ENCODE results near the gene CFAP68.

- TF ChIP-seq, protein P1, sequence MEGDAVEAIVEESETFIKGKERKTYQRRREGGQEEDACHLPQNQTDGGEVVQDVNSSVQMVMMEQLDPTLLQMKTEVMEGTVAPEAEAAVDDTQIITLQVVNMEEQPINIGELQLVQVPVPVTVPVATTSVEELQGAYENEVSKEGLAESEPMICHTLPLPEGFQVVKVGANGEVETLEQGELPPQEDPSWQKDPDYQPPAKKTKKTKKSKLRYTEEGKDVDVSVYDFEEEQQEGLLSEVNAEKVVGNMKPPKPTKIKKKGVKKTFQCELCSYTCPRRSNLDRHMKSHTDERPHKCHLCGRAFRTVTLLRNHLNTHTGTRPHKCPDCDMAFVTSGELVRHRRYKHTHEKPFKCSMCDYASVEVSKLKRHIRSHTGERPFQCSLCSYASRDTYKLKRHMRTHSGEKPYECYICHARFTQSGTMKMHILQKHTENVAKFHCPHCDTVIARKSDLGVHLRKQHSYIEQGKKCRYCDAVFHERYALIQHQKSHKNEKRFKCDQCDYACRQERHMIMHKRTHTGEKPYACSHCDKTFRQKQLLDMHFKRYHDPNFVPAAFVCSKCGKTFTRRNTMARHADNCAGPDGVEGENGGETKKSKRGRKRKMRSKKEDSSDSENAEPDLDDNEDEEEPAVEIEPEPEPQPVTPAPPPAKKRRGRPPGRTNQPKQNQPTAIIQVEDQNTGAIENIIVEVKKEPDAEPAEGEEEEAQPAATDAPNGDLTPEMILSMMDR (IDR thresholded peaks at IDR 0.05 in 8 of 11, conservative IDR thresholded peaks at IDR 0.05 in 3 of 11), result no peak
- no peak for TF ChIP-seq POLR2AphosphoS5 (IDR thresholded peaks at IDR 0.05)
Observed at GRCh38 chr11:111923951-111924350, 44.6 kb downstream of the CFAP68 start.

Data from spleen (tissue), 7 donors.